Testis (tissue), 3 donors: ENCODE measurements around the gene NDST4. TPM values are rescaled to one million over a fixed set of nuclear protein-coding genes. Genes with fewer than 3 reads are reported as not detected.

Experiments used
- DNase-seq: peaks from one replicate; pipeline ENCODE4 v3.0.0-alpha.2; 2019
- H3K27ac ChIP-seq, 2 donors: fragments of 200-600 bp; sonication (generic); one replicate each; pipeline ENCODE4 v1.5.1; 2019
- H3K27me3 ChIP-seq: fragments of 200-600 bp; sonication (generic); one replicate; pipeline ENCODE4 v1.5.1; 2019
- H3K36me3 ChIP-seq: fragments of 200-600 bp; sonication (generic); one replicate; pipeline ENCODE4 v1.5.1; 2017; ENCODE audit warnings: low read depth; ENCODE audit errors: missing control alignments
- H3K4me1 ChIP-seq: fragments of 200-600 bp; sonication (generic); one replicate; pipeline ENCODE4 v1.5.1; 2019
- H3K4me3 ChIP-seq, 2 donors: fragments of 200-600 bp; sonication (generic); one replicate each; pipeline ENCODE4 v1.5.1; 2017 to 2019
- H3K9me3 ChIP-seq: fragments of 200-600 bp; sonication (generic); one replicate; pipeline ENCODE4 v1.5.1; 2017
- POLR2A ChIP-seq: fragments of 450-650 bp; IDR thresholded peaks from one replicate; pipeline ENCODE4 v1.6.1; 2017; ENCODE audit warnings: antibody characterized with exemption, mild to moderate bottlenecking, moderate library complexity
- WGBS, 2 donors: methylation state at CpG; one replicate each; pipeline ENCODE4 v1.1.5; 2018; 5-methylcytosine and 5-hydroxymethylcytosine counted together
- intact Hi-C: fragments of 100-400 bp; cut with DNase I; formaldehyde crosslinking; loops from one replicate; pipeline ENCODE4 v1.15.1; 2023; ENCODE audit warnings: low total_unique reads
- polyA plus RNA-seq: library from polyadenylated mRNA; stranded (reverse); fragments of 350-450 nt; fragmentation: Illumina TruSeq; extraction: RNeasy Lipid Tissue Mini Kit (QIAGEN cat#74804); gene quantifications from one replicate; pipeline ENCODE4 v1.2.3, GENCODE V29; 2014; ENCODE audit warnings: low read depth, low replicate concordance; ENCODE audit not compliant: insufficient read depth
- total RNA-seq, 2 donors: library from RNA; depleted of rRNA; stranded (reverse); fragments of >200 nt; gene quantifications; one replicate each; pipeline ENCODE4 v1.2.3, GENCODE V29; 2016
- TF ChIP-seq, protein P1 (sequence below), 3 experiments: fragments of 450-650 bp in 2 of 3; fragments of 200-600 bp in 1 of 3; sonication (generic) in 1 of 3; IDR thresholded peaks; one replicate each; pipeline ENCODE4 v1.5.1; 2016 to 2019; ENCODE audit warnings: antibody characterized with exemption in 3 of 3, mild to moderate bottlenecking in 2 of 3, moderate library complexity in 1 of 3

Gene NDST4
- total and polyA plus RNA-seq, 3 donors from 2014 or later = 0.41 to 0.99 (median 0.55) TPM

GRCh38 chr4:114866901-114867670 lies 246.3 kb downstream of the NDST4 start:
- H3K4me1 ChIP-seq = no peaks in the 10 kb centered on the region
- H3K4me3 ChIP-seq = no peak overlapping the region
- no peak for DNase-seq
- no peak overlapping the region for H3K27ac ChIP-seq
- intact Hi-C loops = no loop called here
- H3K9me3 ChIP-seq = no peaks in the 10 kb centered on the region
- no peaks in the 10 kb centered on the region for H3K27me3 ChIP-seq
- TF ChIP-seq POLR2A = no peak
- TF ChIP-seq, protein P1, sequence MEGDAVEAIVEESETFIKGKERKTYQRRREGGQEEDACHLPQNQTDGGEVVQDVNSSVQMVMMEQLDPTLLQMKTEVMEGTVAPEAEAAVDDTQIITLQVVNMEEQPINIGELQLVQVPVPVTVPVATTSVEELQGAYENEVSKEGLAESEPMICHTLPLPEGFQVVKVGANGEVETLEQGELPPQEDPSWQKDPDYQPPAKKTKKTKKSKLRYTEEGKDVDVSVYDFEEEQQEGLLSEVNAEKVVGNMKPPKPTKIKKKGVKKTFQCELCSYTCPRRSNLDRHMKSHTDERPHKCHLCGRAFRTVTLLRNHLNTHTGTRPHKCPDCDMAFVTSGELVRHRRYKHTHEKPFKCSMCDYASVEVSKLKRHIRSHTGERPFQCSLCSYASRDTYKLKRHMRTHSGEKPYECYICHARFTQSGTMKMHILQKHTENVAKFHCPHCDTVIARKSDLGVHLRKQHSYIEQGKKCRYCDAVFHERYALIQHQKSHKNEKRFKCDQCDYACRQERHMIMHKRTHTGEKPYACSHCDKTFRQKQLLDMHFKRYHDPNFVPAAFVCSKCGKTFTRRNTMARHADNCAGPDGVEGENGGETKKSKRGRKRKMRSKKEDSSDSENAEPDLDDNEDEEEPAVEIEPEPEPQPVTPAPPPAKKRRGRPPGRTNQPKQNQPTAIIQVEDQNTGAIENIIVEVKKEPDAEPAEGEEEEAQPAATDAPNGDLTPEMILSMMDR (IDR thresholded peaks at IDR 0.05) = no peak
- no peaks in the 10 kb centered on the region for H3K36me3 ChIP-seq
- WGBS, 2 donors = 78 to 90% methylated on average over 2 of the region's 2 CpGs

DNA sequence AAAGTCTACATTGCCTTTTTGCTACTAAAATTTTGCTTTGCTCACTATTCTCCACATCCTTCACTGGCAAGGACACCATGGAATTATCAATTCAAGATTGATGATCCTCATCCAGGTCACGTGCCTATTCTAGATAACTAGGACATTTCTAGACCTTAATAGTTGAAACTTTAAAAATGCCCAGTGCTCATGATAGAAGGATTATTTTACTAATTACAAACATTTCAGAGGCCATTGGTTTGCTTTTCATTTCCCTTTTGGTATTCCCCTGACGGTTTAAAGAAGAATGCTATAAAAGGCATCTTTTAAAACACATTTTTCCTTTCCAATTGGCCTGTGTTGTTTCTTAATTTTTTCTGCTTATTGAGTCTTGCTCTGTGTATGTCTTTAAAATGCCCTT lies 249.4 kb downstream of the NDST4 start:
- TF ChIP-seq POLR2A = no peak
- TF ChIP-seq, protein P1 (IDR thresholded peaks at IDR 0.05) = no peak
- H3K4me1 ChIP-seq = no peaks in the 10 kb centered on the region
- no peak overlapping the region for H3K4me3 ChIP-seq
- no peak overlapping the region for H3K27ac ChIP-seq
- no peaks in the 10 kb centered on the region for H3K9me3 ChIP-seq
- 42 to 44% methylated on average over 2 of the region's 2 CpGs for whole genome bisulfite sequencing, 2 donors
- no peaks in the 10 kb centered on the region for H3K36me3 ChIP-seq
- no peaks in the 10 kb centered on the region for H3K27me3 ChIP-seq
- no peak for DNase-seq
- intact Hi-C loops = no loop called here

DNA sequence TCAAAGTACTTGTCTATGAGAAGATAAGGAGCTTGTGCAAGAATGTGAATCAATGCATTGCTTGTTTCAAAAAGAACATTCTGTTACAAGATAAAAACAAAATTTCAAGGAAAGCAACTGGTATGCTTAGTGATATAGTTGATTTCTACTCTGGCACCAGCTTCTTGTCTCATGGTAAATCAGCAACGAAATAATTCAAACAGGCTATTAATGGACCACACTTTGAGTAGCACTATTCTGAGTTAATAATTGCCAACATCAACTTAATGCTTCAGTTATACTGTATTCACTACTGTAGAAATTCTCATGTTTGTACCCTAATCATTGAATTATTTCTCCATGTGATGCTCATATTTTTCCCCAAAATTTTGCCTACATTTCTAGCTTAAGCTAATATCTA lies 252.6 kb downstream of the NDST4 start:
- Histone ChIP-seq H3K27ac (no peak overlapping the region), H3K9me3 (no peaks in the 10 kb centered on the region), H3K4me1 (no peaks in the 10 kb centered on the region), H3K4me3 (no peak overlapping the region), H3K27me3 (no peaks in the 10 kb centered on the region), H3K36me3 (no peaks in the 10 kb centered on the region)
- DNase-seq = no peak
- intact Hi-C loops = no loop called here
- TF ChIP-seq POLR2A = no peak
- TF ChIP-seq, protein P1 (IDR thresholded peaks at IDR 0.05) = no peak
- 26 to 38% methylated on average over 1 of the region's 1 CpG for WGBS, 2 donors

DNA sequence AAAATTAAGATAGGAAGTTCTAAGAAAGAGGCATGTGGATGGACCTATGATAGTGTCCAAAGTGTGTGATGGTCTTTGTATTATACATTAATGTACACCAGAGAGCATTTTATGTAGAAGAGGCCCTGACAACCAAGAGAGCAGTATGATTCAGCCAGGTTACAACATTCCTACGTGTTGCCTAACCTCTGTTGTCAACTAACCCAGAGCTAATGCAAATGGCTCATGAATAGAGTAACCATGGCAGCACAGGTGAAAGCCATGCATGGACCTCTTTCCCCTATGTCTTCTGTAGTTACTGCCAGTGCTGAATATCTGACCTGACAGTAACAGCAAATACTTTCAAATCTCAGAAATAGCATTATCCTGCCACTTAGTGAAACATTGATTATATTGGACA lies 255.6 kb downstream of the NDST4 start:
- Histone ChIP-seq H3K4me1 (no peaks in the 10 kb centered on the region), H3K9me3 (no peaks in the 10 kb centered on the region), H3K36me3 (no peaks in the 10 kb centered on the region), H3K27me3 (no peaks in the 10 kb centered on the region), H3K27ac (no peak overlapping the region), H3K4me3 (no peak overlapping the region)
- WGBS, 2 donors = 75 to 90% methylated on average over 1 of the region's 1 CpG
- no peak for DNase-seq
- intact Hi-C loops = no loop called here
- TF ChIP-seq POLR2A = no peak
- TF ChIP-seq, protein P1 (IDR thresholded peaks at IDR 0.05) = no peak

DNA sequence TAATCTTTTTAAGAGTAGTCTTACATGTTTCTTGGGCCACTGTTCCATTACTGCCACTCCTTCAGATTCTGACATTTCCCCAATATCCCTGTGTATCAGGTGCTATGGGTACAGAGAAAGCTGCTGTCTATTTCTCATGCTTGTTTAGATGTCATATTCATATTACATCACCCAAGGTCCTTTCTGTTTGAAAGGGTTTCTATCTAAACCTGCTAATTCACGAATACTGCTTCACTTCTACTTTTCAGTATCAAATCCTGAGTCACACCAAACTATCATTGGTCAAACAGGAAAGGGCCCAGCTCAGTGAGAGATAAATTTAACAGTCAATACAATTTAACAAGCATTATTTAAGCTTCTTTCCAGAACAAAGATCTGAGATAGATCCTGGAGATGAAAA lies 273.4 kb downstream of the NDST4 start:
- WGBS, 2 donors = 70 to 83% methylated on average over 1 of the region's 1 CpG
- intact Hi-C loops = no loop called here
- no peak overlapping the region for H3K4me3 ChIP-seq

More for the DNA sequence above, 273.4 kb downstream of the NDST4 start:
- Histone ChIP-seq H3K36me3 (no peaks in the 10 kb centered on the region), H3K9me3 (no peaks in the 10 kb centered on the region), H3K27ac (no peak overlapping the region), H3K4me1 (no peaks in the 10 kb centered on the region), H3K27me3 (no peaks in the 10 kb centered on the region)
- DNase-seq = no peak
- TF ChIP-seq, protein P1 (IDR thresholded peaks at IDR 0.05) = no peak
- no peak for TF ChIP-seq POLR2A
